ENCODE data around the gene CCDC197.

CCDC197 gene

GRCh38 chr14:93962701-93963601, 34.1 kb upstream of the CCDC197 start:
- peak; percentile 30 to 31 for ATAC-seq

GRCh38 chr14:93963692-93964091, 33.4 kb upstream of the CCDC197 start:
- no peak for ATAC-seq

GRCh38 chr14:93964281-93964680, 32.8 kb upstream of the CCDC197 start:
- no peak for ATAC-seq

- no peak for ATAC-seq
These were observed 32.2 kb upstream of the CCDC197 start for GRCh38 chr14:93964820-93965286.

- no peak for ATAC-seq
These were observed 31.7 kb upstream of the CCDC197 start for GRCh38 chr14:93965287-93965821.

- ATAC-seq, result no peak
These were observed 31.1 kb upstream of the CCDC197 start for GRCh38 chr14:93965946-93966474.

- no peak for ATAC-seq
These were observed 29.4 kb upstream of the CCDC197 start for GRCh38 chr14:93967637-93968250.

- no peak for ATAC-seq
These were observed 27.8 kb upstream of the CCDC197 start for GRCh38 chr14:93969082-93969828.

- peak; percentile 61 to 64 for ATAC-seq
These were observed 26.5 kb upstream of the CCDC197 start for GRCh38 chr14:93970585-93970964.

GRCh38 chr14:93970965-93971634, 26.0 kb upstream of the CCDC197 start:
- ATAC-seq, result peak; percentile 79 to 82

GRCh38 chr14:93971635-93972027, 25.5 kb upstream of the CCDC197 start:
- no peak for ATAC-seq

GRCh38 chr14:93972618-93973205, 24.4 kb upstream of the CCDC197 start:
- no peak for ATAC-seq

GRCh38 chr14:93973607-93974006, 23.5 kb upstream of the CCDC197 start:
- ATAC-seq, result no peak

- ATAC-seq, result no peak
These were observed 22.8 kb upstream of the CCDC197 start for GRCh38 chr14:93974299-93974698.

GRCh38 chr14:93974833-93975232, 22.3 kb upstream of the CCDC197 start:
- no peak for ATAC-seq

GRCh38 chr14:93975791-93976476, 21.2 kb upstream of the CCDC197 start:
- ATAC-seq, result peak; percentile 33 to 34

- no peak for ATAC-seq
These were observed 20.5 kb upstream of the CCDC197 start, which contains the start of gene ASB2 for GRCh38 chr14:93976477-93977057. Gene ASB2, minus strand, starts transcription at chr14:93976570. Its CDS starts 12,031 bp downstream, at chr14:93964539.

GRCh38 chr14:93977171-93977570, 19.9 kb upstream of the CCDC197 start:
- ATAC-seq, result no peak

GRCh38 chr14:93977790-93978581, 19.1 kb upstream of the CCDC197 start:
- ATAC-seq, result peak; percentile 89 to 91

- no peak for ATAC-seq
These were observed 18.4 kb upstream of the CCDC197 start for GRCh38 chr14:93978735-93979134.

Data from activated CD4-positive, CD25-positive, alpha-beta regulatory T cell treated with anti-CD3 and anti-CD28 coated beads, Interleukin-2, amount 50 U/mL, for 24 hours (primary cell).